ENCODE data around the gene SHC2. TPM values are rescaled to one million over a fixed set of nuclear protein-coding genes. Genes with fewer than 3 reads are reported as not detected.
"Not testable (repeated sequence)": the region's sequence is repeated elsewhere in the genome, so short reads cannot be mapped to it uniquely, and the experiment has no call there.

Gene SHC2
- total RNA-seq, 1 donor from 2014 or later, result 1.7 TPM

GRCh38 chr19:468587-469256 is 7.9 kb upstream of the SHC2 start:
- no peak for ATAC-seq

GRCh38 chr19:467554-467953 is 6.7 kb upstream of the SHC2 start:
- no peak for ATAC-seq

GRCh38 chr19:465056-465816 is 4.4 kb upstream of the SHC2 start:
- no peak for ATAC-seq

GRCh38 chr19:464208-464545 is 3.3 kb upstream of the SHC2 start:
- ATAC-seq, result no peak

- no peak for ATAC-seq
These were observed 2.8 kb upstream of the SHC2 start for GRCh38 chr19:463483-464207.

GRCh38 chr19:461721-462551 is 1.1 kb upstream of the SHC2 start:
- ATAC-seq, result peak; percentile 46

GRCh38 chr19:459724-460511 is 915 bp downstream of the SHC2 start:
- peak; percentile 31 for ATAC-seq

- ATAC-seq, result no peak
These were observed 2.5 kb downstream of the SHC2 start for GRCh38 chr19:458091-459042.

GRCh38 chr19:457636-458035 is 3.2 kb downstream of the SHC2 start:
- no peak for ATAC-seq

GRCh38 chr19:456547-457110 is 4.2 kb downstream of the SHC2 start:
- no peak for ATAC-seq

GRCh38 chr19:455851-456546 is 4.8 kb downstream of the SHC2 start:
- ATAC-seq, result no peak

- ATAC-seq, result no peak
These were observed 5.7 kb downstream of the SHC2 start for GRCh38 chr19:455031-455705.

GRCh38 chr19:453606-454005 is 7.2 kb downstream of the SHC2 start:
- ATAC-seq, result no peak

GRCh38 chr19:452829-453228 is 8.0 kb downstream of the SHC2 start:
- no peak for ATAC-seq

- not testable (repeated sequence) for ATAC-seq
These were observed 9.8 kb downstream of the SHC2 start for GRCh38 chr19:450912-451481.

- ATAC-seq, result no peak
These were observed 10.9 kb downstream of the SHC2 start for GRCh38 chr19:449916-450315.

- no peak for ATAC-seq
These were observed 12.8 kb downstream of the SHC2 start for GRCh38 chr19:447816-448560.

- ATAC-seq, result no peak
These were observed 13.8 kb downstream of the SHC2 start for GRCh38 chr19:447064-447426.

All from esophagus mucosa (tissue), 1 donor.